ENCODE results near the gene SLC25A38. TPM values are rescaled to one million over a fixed set of nuclear protein-coding genes. Genes with fewer than 3 reads are reported as not detected.

SLC25A38 gene
- total RNA-seq, 1 experiment from 2014 or later: 48.2 TPM

DNA sequence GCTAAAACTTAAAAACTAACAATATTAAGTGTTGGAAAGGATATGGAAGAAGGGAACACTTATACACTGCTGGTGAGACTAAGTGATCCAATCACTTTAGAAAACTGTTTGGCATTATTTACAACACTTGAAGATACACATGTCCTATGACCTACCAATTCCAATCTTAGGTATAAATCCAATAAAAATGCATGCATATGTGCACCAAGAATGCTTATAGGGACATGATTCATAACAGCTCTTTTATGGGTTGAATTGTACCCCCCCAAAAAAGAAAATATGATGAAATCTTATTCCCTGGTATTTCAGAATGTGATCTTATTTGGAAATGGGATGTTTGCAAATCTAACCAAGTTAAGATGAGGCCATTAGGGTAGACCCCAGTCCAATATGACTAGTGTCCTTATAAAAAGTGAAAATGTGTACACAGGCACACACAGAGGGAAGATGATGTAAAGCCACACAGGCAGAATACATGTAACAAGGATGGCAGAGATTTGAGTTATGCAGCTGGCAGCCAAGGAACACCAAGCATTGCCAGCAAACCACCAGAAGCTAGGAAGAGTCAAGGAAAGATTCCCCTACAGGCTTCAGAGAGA is 38.3 kb upstream of the SLC25A38 start:
- H3K9me3 ChIP-seq (ENCODE audit: control insufficient read depth, low read depth, low read length): no peaks in the 10 kb centered on the region
- no peak overlapping the region for H2BK120ac ChIP-seq (ENCODE audit: low read depth, low read length, poor library complexity, severe bottlenecking)
- H3K79me2 ChIP-seq (ENCODE audit: insufficient read depth, low read length): no peaks in the 10 kb centered on the region
- DNase-seq: no peak
- H3K18ac ChIP-seq (ENCODE audit: insufficient read length, low read depth, low read length): no peak overlapping the region
- H4K8ac ChIP-seq (replicated peaks; ENCODE audit: insufficient read length, low read depth, low read length): no peak overlapping the region
- H3K23me2 ChIP-seq (ENCODE audit: insufficient read length, low read depth, low read length, poor library complexity, severe bottlenecking): no peaks in the 10 kb centered on the region
- no peaks in the 10 kb centered on the region for H4K20me1 ChIP-seq (ENCODE audit: control insufficient read depth, insufficient read depth, insufficient read length)
- H4K91ac ChIP-seq (ENCODE audit: insufficient read length, low read depth, low read length): no peak overlapping the region
- H3K27ac Mint-ChIP-seq: no peak overlapping the region
- no peaks in the 10 kb centered on the region for H3K36me3 Mint-ChIP-seq (ENCODE audit: insufficient read depth in 1 of 3, low read depth in 3 of 3)
- no peak overlapping the region for H2BK15ac ChIP-seq (ENCODE audit: low read depth, low read length)
- H3K56ac ChIP-seq (ENCODE audit: insufficient read length, low read depth, low read length): no peak overlapping the region
- no peak overlapping the region for H2BK5ac ChIP-seq (ENCODE audit: insufficient read length, low read length)
- H2AK5ac ChIP-seq (ENCODE audit: insufficient read length, low read length): no peak overlapping the region
- no peak overlapping the region for H3K4me3 Mint-ChIP-seq
- no peaks in the 10 kb centered on the region for H3K27me3 Mint-ChIP-seq (ENCODE audit: low read depth)
- H3K4ac ChIP-seq (ENCODE audit: low read depth, low read length): no peak overlapping the region
- no peaks in the 10 kb centered on the region for H3K27me3 ChIP-seq (ENCODE audit: insufficient read depth, low read length)
- H3K4me1 Mint-ChIP-seq: peaks cover 28 to 29% of the 10 kb centered on the region in 2 experiments
- H2BK20ac ChIP-seq (ENCODE audit: low read depth, low read length, poor library complexity, severe bottlenecking): no peak overlapping the region
- H3K4me1 ChIP-seq (ENCODE audit: insufficient read depth, low read length): peaks cover 12% of the 10 kb centered on the region; the same call in 1 of the 2 replicates
- TF ChIP-seq, protein P1, sequence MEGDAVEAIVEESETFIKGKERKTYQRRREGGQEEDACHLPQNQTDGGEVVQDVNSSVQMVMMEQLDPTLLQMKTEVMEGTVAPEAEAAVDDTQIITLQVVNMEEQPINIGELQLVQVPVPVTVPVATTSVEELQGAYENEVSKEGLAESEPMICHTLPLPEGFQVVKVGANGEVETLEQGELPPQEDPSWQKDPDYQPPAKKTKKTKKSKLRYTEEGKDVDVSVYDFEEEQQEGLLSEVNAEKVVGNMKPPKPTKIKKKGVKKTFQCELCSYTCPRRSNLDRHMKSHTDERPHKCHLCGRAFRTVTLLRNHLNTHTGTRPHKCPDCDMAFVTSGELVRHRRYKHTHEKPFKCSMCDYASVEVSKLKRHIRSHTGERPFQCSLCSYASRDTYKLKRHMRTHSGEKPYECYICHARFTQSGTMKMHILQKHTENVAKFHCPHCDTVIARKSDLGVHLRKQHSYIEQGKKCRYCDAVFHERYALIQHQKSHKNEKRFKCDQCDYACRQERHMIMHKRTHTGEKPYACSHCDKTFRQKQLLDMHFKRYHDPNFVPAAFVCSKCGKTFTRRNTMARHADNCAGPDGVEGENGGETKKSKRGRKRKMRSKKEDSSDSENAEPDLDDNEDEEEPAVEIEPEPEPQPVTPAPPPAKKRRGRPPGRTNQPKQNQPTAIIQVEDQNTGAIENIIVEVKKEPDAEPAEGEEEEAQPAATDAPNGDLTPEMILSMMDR (conservative IDR thresholded peaks at IDR 0.05): no peak
- no peak overlapping the region for H4K5ac ChIP-seq (ENCODE audit: insufficient read length, low read depth, low read length)
- H3K14ac ChIP-seq (ENCODE audit: insufficient read depth, low read length): no peak overlapping the region
- H2AFZ ChIP-seq (ENCODE audit: low read length): no peak overlapping the region
- H3T11ph ChIP-seq (ENCODE audit: low read length): no peak overlapping the region
- H3K27ac ChIP-seq (ENCODE audit: insufficient read length, low read depth, low read length): no peak overlapping the region
- H2BK12ac ChIP-seq (ENCODE audit: insufficient read length, low read depth, low read length): no peak overlapping the region
- no peaks in the 10 kb centered on the region for H3K79me1 ChIP-seq (ENCODE audit: insufficient read depth, low read depth, low read length, poor library complexity, severe bottlenecking)
- no peak overlapping the region for H3K9ac ChIP-seq (ENCODE audit: extremely low read depth, insufficient read length, low read length)
- no peaks in the 10 kb centered on the region for H3K9me3 Mint-ChIP-seq
- no peak overlapping the region for H3K23ac ChIP-seq (ENCODE audit: insufficient read length, low read depth, low read length)
- no peak overlapping the region for H3K4me2 ChIP-seq (ENCODE audit: insufficient read depth, insufficient read length, low read length)

Data from H9 (cell line).